ENCODE results near the gene ATP5F1D. TPM values are rescaled to one million over a fixed set of nuclear protein-coding genes. Genes with fewer than 3 reads are reported as not detected.

ATP5F1D gene
- total and polyA plus RNA-seq, 2 of the 13 experiments (the other 11 are each of a cell fraction or from before 2014, with no cell fraction given): 39.4 to 78.7 TPM

DNA sequence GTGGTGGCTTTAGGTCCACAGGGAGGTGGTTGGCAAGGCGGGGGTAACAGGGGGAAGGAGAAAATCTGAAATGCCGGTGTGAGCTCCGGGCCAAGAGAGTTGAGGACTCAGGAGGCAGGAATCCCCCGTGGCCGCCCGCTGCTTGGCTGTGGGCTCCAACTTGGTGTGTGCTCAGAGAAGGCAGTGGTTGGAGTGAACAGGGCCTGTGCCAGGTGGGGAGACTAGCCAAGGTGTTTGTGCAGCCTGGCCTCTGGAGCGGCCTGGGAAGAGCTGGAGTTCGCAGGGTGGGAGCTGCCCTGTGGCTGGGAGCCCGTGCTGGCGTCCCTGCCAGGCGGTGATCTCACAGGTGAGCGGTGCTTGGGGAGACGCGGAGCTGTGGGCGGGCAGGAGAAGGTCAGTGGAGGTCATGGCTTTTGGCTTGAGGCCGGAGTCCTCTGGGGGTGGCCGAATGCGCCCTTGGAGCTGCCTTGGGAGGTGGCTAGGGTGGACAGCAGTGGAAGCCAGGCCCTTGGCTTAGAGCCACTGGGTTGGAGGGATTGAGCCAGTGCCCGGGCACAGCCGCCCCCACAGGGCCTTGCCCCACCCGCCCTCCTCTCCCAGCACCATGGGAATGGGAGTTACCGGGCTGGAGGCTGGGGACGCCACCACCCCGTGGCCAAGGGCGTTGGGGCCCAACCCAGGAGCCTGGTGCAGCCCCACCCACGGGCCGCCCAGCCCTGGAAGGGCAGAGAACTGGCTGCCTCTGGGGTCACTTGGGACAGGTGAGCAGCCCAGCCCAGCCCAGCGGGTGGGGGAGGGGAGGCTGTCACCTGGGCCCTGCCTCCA, 20.5 kb downstream of the ATP5F1D start (continued):
- TF ChIP-seq IKZF4 (CRISPR knock-in tag; IDR thresholded peaks at IDR 0.05; ENCODE audit: borderline replicate concordance, low read depth, not compliant biosample characterization): peak; percentile 34
- TF ChIP-seq ZFP36 (IDR thresholded peaks at IDR 0.05; ENCODE audit: borderline replicate concordance, low read depth, low read length, partially characterized antibody): no peak
- no peak; the same call in 1 of the 2 replicates for TF ChIP-seq NR2F2 (IDR thresholded peaks at IDR 0.05; ENCODE audit: borderline replicate concordance, low read depth)
- no peak for TF ChIP-seq ZNF672 (CRISPR knock-in tag; IDR thresholded peaks at IDR 0.05)
- no peak for TF ChIP-seq SCMH1 (CRISPR knock-in tag; IDR thresholded peaks at IDR 0.05; ENCODE audit: borderline replicate concordance)
- no peak for TF ChIP-seq ZNF224 (CRISPR knock-in tag; IDR thresholded peaks at IDR 0.05)
- TF ChIP-seq, protein P1, sequence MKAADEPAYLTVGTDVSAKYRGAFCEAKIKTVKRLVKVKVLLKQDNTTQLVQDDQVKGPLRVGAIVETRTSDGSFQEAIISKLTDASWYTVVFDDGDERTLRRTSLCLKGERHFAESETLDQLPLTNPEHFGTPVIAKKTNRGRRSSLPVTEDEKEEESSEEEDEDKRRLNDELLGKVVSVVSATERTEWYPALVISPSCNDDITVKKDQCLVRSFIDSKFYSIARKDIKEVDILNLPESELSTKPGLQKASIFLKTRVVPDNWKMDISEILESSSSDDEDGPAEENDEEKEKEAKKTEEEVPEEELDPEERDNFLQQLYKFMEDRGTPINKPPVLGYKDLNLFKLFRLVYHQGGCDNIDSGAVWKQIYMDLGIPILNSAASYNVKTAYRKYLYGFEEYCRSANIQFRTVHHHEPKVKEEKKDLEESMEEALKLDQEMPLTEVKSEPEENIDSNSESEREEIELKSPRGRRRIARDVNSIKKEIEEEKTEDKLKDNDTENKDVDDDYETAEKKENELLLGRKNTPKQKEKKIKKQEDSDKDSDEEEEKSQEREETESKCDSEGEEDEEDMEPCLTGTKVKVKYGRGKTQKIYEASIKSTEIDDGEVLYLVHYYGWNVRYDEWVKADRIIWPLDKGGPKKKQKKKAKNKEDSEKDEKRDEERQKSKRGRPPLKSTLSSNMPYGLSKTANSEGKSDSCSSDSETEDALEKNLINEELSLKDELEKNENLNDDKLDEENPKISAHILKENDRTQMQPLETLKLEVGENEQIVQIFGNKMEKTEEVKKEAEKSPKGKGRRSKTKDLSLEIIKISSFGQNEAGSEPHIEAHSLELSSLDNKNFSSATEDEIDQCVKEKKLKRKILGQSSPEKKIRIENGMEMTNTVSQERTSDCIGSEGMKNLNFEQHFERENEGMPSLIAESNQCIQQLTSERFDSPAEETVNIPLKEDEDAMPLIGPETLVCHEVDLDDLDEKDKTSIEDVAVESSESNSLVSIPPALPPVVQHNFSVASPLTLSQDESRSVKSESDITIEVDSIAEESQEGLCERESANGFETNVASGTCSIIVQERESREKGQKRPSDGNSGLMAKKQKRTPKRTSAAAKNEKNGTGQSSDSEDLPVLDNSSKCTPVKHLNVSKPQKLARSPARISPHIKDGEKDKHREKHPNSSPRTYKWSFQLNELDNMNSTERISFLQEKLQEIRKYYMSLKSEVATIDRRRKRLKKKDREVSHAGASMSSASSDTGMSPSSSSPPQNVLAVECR (CRISPR knock-in tag; IDR thresholded peaks at IDR 0.05; ENCODE audit: borderline replicate concordance): peak; percentile 29; the same call in 1 of the 2 replicates
- no peak for TF ChIP-seq ZSCAN20 (CRISPR knock-in tag; IDR thresholded peaks at IDR 0.05; ENCODE audit: borderline replicate concordance)
- no peak for TF ChIP-seq MAFG (CRISPR knock-in tag; IDR thresholded peaks at IDR 0.05)
- TF ChIP-seq ZSCAN12 (CRISPR knock-in tag; IDR thresholded peaks at IDR 0.05): no peak
- no peak for TF ChIP-seq HES4 (CRISPR knock-in tag; IDR thresholded peaks at IDR 0.05; ENCODE audit: borderline replicate concordance)
- no peak for TF ChIP-seq ZBTB38 (CRISPR knock-in tag; IDR thresholded peaks at IDR 0.05)
- no peak for TF ChIP-seq TOE1 (CRISPR knock-in tag; IDR thresholded peaks at IDR 0.05)
- TF ChIP-seq ZSCAN21 (CRISPR knock-in tag; IDR thresholded peaks at IDR 0.05; ENCODE audit: borderline replicate concordance): no peak
- TF ChIP-seq LCORL (IDR thresholded peaks at IDR 0.05): no peak
- TF ChIP-seq LCORL (CRISPR knock-in tag; IDR thresholded peaks at IDR 0.05): peak; percentile 51; the same call in 1 of the 2 replicates
- TF ChIP-seq, protein P2, sequence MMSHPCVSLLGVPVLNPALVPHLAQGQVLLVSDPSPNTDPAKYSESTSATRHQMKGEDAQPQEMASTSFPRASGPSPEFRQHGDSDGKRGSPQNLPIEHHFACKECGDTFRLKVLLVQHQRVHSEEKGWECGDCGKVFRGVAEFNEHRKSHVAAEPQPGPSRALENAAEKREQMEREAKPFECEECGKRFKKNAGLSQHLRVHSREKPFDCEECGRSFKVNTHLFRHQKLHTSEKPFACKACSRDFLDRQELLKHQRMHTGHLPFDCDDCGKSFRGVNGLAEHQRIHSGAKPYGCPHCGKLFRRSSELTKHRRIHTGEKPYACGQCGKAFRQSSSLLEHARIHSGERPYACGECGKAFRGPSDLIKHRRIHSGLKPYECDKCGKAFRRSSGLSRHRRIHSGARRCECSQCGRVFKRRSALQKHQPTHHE (CRISPR knock-in tag; IDR thresholded peaks at IDR 0.05; ENCODE audit: borderline replicate concordance): no peak
- TF ChIP-seq ZNF772 (CRISPR knock-in tag; IDR thresholded peaks at IDR 0.05): 0 out of 2 replicates have a peak, but pooled peaks have one; percentile 16
- TF ChIP-seq AGO2 (optimal IDR thresholded peaks at IDR 0.05; ENCODE audit: low read depth, low read length): peak; percentile 67
- no peak for TF ChIP-seq HMG20B (CRISPR knock-in tag; conservative IDR thresholded peaks at IDR 0.05)
- TF ChIP-seq ZNF570 (CRISPR knock-in tag; IDR thresholded peaks at IDR 0.05; ENCODE audit: borderline replicate concordance): no peak
- no peak for TF ChIP-seq ZNF678 (CRISPR knock-in tag; IDR thresholded peaks at IDR 0.05)

All from HepG2 (cell line).